ENCODE measurements around the gene SSH3.

SSH3 gene

GRCh38 chr11:67268081-67268961, 35.0 kb upstream of the SSH3 start:
- peak; percentile 93 for DNase-seq

DNA sequence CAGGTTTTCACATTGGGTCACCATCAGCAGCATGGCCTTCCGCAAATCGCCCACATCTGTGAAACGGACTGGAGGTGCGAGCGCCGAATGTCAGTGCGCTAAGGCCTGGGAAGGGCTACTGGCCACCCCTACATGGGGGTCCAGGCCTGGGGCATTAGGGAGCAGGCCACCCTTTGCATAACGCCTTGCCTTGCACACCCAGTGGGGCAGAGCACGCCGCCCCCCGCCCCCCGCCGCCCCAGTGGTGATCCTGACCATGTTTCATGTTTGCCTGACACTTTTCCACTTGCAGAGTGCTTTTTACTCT, 34.4 kb upstream of the SSH3 start:
- DNase-seq, result no peak

GRCh38 chr11:67269401-67270255, 33.7 kb upstream of the SSH3 start:
- DNase-seq, result peak; percentile 69

DNA sequence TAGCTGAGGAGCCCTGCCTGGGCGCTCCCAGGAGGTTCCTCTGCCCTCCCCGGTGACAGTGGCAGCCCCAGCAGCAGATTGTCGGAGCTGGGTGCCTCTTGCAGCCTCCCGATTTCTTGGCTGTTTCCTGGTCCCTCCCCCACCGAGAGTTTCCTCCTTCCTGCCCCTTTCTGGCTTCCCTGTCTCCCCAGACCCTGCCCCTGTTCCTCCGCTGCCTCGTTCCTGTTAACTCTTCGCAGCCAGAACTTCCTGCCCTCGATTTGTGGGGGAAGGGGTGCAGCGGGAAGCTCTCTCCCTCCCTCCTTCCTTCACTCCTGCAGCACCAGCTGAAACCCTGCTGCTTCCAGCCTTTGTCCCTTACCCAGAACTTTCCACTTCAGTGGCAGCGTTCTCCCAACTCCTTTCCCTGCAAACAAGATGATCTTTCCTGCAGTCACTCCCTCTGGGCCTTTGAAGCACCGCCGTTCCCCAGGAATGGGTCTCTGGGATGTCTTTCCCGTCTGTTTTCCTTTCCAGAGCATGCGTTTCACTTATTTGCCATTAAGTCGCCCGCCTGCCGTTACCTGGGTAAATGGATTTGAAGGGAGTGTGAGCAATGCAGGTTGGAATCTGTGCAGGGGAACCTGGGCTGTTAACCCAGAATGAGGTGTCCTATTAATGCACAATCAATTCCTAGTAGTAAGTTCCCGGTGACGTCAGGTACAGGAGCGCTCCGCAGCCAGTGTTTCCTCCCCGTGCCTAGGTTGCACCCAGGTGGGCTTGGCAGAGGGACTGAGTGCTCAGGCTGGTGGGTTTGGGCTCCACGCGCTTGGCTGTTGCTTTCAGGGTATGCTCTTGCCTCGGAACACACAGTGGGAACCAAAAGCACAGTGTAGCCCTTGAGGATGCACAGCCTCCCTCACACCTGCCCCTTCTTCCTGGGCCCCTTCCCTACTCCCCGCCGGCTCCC, 32.8 kb upstream of the SSH3 start:
- DNase-seq, result peak; percentile 79

DNA sequence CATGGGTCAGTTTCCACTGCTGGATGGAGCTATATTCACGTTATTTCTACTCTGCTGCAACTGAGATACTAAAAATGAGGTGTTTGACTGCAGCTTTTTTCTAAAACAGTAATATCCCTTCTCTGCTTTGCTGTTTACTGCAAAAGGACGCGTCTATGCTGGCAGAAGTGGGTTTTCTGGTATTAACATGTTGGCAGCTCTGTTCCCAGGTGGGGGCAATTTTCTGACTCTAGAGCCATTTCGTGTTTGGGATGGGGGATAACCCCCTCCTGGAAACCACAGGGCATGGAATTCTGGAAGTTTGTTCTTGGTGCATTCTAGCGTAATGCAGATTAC, 32.2 kb upstream of the SSH3 start:
- no peak for DNase-seq

- DNase-seq, result peak; percentile 77
Observed at GRCh38 chr11:67271541-67272284, 31.6 kb upstream of the SSH3 start.

DNA sequence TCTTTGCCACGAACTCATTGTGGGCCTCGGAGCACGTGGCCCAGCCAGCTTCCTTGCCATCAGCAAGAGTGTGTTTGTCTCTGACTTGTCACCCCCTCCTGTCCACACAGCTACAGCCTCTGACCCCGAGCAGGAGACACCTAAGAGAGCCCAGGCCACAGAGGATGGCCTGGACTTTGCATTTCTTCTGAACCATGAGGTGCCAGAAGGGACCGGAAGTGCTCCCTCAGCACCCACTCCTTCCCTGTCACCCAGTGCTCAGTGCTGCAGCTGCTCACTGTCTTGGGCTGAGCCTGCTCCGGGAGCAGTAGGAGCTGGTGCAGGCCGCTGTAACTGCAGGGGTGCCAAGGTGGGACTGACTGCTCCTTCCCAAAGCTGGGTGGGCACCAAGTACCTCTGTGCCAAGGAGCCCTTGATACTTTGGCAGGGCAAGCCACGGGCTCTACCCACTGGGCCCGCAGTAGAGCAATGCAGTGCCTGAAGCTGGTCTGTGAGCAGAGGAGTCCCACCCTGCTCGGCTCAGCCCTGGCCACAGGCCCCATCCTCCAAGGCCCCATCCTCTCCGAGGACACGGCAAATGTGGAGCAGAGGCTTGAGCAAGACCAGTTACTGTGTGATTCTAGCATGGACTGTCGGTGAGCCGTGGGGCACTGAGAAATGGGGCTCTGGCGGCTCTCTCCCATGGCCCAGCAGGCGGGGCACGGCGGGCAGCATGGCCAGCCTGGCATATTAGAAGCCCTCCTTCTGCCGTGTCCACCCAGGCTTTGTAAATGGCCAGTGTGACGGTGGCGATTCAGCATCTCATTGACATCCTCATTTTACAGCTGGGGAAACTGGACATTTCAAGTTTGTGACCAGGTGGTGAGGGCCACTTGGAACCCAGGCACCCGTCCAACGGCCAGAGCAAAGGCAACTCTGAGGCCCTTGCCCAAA, 30.7 kb upstream of the SSH3 start:
- DNase-seq, result no peak

- DNase-seq, result peak; percentile 53
Observed at GRCh38 chr11:67273260-67273990, 29.9 kb upstream of the SSH3 start.

- DNase-seq, result no peak
Observed at GRCh38 chr11:67274768-67275605, 28.3 kb upstream of the SSH3 start.

GRCh38 chr11:67275606-67276409, 27.5 kb upstream of the SSH3 start:
- peak; percentile 58 for DNase-seq

DNA sequence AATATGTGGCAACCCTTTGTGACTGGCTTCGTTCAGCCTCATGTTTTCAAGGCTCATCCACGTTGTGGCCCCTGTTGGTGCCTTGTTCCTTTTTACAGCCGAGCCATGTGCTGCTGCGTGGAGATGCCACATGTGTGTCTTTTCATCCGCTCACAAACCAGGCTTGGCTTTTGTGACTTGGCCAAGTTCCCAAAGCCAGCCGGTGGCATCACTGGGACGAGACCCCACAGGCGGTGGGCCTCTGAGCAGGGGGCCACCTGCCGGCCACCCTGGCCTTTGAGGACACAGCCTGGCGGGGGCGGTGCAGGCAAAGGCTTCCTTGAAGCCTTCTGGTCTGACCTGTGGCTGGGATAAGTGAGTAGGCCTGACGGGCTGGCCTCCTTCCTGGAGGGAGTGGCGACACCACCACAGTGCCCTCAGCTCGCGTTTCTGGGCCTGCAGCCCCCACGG, 26.5 kb upstream of the SSH3 start:
- DNase-seq, result peak; percentile 98

DNA sequence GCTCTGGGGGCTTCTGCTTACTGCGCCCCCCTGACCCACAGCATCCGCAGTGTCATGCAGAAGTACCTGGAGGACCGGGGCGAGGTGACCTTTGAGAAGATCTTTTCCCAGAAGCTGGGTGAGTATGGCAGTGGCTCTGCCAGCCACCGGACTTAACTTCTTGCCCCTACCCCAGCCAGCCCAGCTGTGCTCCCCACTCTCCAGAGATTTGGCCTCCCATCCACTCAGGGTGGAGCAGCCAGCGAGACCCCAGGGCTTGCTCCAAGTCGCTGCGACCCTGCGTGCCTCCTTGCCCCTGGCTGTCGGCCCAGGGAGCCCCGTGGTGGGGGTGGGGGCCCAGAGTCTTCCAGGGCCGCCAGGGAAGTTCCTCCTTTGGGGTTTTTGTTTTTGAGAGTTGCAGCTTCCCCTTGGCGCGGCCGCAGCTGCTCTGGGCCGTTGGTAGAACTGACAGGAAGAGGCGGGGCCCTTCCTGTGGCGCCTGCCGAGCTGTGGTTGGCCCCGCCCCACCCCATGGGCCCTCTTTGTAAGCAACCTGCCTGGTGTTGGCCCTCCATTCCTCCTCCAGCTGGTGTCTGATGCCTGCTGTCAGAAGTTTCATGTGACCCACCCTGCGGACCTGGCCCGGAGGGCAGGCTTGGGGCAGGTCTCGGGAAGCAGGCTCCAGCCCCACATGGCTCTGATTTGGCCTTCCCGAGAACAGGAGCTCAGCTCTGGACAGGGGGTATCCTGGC, 25.9 kb upstream of the SSH3 start:
- DNase-seq, result peak; percentile 99

DNA sequence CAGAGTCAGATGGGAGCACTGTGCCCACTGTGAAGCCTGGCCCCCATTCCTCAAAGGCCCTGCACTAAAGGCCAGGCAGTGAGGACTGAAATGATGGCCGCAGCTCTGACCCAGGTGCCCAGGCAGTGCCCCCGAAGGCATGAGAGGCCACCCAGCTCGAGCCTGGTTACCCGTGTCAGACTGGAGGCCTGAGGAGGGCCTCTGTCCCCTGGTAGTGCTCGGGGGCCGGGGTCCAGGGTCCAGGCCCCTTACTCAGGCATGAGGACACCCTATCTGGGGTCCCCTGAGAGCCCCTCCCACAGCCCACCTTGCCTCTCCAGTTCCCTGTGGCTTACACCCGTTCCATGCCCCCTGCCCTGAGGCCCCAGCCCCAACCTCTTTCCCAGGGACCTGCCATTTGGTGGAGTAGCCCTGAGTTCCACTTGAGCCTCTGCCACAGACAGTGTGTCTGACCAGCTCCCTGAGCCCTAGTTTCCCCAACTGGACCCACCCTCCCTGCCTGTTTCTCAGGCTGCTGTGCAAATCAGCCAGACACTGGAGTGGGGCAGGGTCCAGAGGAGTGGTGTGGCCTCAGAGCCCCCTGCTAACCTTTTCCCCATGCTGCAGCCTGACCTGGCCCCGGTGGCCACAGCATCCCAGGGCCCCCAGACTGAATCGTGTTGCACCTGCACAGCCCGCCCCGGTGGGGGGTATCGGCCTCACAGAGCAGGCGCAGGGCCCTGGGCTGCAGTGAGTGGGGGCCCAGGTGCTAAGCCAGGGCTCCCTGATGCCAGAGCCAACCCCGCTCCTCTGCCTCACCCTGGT, 25.0 kb upstream of the SSH3 start:
- DNase-seq, result no peak

GRCh38 chr11:67278939-67279588, 24.3 kb upstream of the SSH3 start:
- DNase-seq, result no peak

- DNase-seq, result no peak
Observed at GRCh38 chr11:67279589-67280340, 23.6 kb upstream of the SSH3 start.
